B cell (primary cell): Measurements from ENCODE around the gene SCMH1.

ENCODE experiments used
- EZH2 ChIP-seq: IDR thresholded peaks from 2 replicates; pipeline ENCODE4 v1.6.1; 2012; ENCODE audit warnings: borderline replicate concordance, low read depth, mild to moderate bottlenecking, moderate library complexity, low read length; ENCODE audit not compliant: insufficient read depth, poor library complexity, severe bottlenecking
- TF ChIP-seq, protein P1 (sequence below): fragments of 200-600 bp; IDR thresholded peaks from one replicate; pipeline ENCODE4 v1.8.0; 2022; ENCODE audit warnings: antibody characterized with exemption, mild to moderate bottlenecking

GRCh38 chr1:41192456-41193178 lies 49.5 kb downstream of the SCMH1 start:
- TF ChIP-seq, protein P1, sequence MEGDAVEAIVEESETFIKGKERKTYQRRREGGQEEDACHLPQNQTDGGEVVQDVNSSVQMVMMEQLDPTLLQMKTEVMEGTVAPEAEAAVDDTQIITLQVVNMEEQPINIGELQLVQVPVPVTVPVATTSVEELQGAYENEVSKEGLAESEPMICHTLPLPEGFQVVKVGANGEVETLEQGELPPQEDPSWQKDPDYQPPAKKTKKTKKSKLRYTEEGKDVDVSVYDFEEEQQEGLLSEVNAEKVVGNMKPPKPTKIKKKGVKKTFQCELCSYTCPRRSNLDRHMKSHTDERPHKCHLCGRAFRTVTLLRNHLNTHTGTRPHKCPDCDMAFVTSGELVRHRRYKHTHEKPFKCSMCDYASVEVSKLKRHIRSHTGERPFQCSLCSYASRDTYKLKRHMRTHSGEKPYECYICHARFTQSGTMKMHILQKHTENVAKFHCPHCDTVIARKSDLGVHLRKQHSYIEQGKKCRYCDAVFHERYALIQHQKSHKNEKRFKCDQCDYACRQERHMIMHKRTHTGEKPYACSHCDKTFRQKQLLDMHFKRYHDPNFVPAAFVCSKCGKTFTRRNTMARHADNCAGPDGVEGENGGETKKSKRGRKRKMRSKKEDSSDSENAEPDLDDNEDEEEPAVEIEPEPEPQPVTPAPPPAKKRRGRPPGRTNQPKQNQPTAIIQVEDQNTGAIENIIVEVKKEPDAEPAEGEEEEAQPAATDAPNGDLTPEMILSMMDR: no peak
- TF ChIP-seq EZH2: no peak
